K562 (cell line): ENCODE data around the gene PHKB. TPM values are rescaled to one million over a fixed set of nuclear protein-coding genes. Genes with fewer than 3 reads are reported as not detected.

Experiments used
- ATAC-seq: fragments of 200-7000 bp; cut with Tn5 transposase; 3 replicates; pipeline ENCODE4 v1.9.1; 2020; ENCODE audit warnings: moderate library complexity
- BruUV-seq: library from RNA; stranded (reverse); fragments of 400-500 nt; replicated peaks from 2 replicates; lab custom pipeline; 2021; lab: Mats Ljungman, UMichigan
- CTCF ChIA-PET: fragments of 300-600 bp; formaldehyde crosslinking; extraction: SDS; loops from one replicate; lab custom pipeline; 2021; ENCODE audit warnings: low intra/inter-chr PET ratio; lab: Yijun Ruan, JAX
- POLR2A ChIA-PET: fragments of 300-600, 350-650 bp; sonication (Branson Sonifier 250); formaldehyde crosslinking; extraction: SDS; loops from one replicate; lab custom pipeline; 2021; ENCODE audit warnings: antibody characterized with exemption, inconsistent platforms; lab: Yijun Ruan, JAX
- DNase-seq, 4 experiments: peaks; one replicate each; pipeline versions ENCODE4 v3.0.0 to v3.0.0-alpha.2; 2011 to 2018; ENCODE audit warnings: low spot score in 3 of 4, mixed read lengths in 3 of 4; ENCODE audit errors: extremely low read depth in 1 of 4
- FAIRE-seq: peaks from 2 replicates; lab custom pipeline; 2011; peaks lifted over from hg19 to GRCh38; lab: Jason Lieb, UNC
- H2AFZ ChIP-seq: 2 replicates; pipeline ENCODE4 v1.6.0; 2011; ENCODE audit warnings: low read depth, low read length, control low read depth, inconsistent platforms
- H3K27ac ChIP-seq: fragments of 200-600 bp; 3 replicates; pipeline ENCODE4 v1.8.0; 2011; ENCODE audit warnings: low read depth, mild to moderate bottlenecking, control low read depth, inconsistent platforms, low read length, moderate library complexity, mixed read lengths; ENCODE audit errors: extremely low read depth
- H3K27me3 ChIP-seq, 2 experiments: fragments of 300-600 bp in 1 of 2; 2 replicates in 1 of 2; 3 replicates in 1 of 2; pipeline versions ENCODE4 v1.6.0 to v1.8.0; 2011; ENCODE audit warnings: inconsistent platforms in 2 of 2, low read length in 2 of 2, mild to moderate bottlenecking in 1 of 2, mixed read lengths in 1 of 2, moderate library complexity in 1 of 2; ENCODE audit not compliant: control insufficient read depth in 2 of 2, insufficient read depth in 2 of 2
- H3K36me3 ChIP-seq: fragments of 300-600 bp; 3 replicates; pipeline ENCODE4 v1.8.0; 2011; ENCODE audit warnings: mild to moderate bottlenecking, low read length, inconsistent platforms; ENCODE audit not compliant: control insufficient read depth, insufficient read depth
- H3K4me1 ChIP-seq, 2 experiments: fragments of 200-600 bp in 1 of 2; replicated peaks in 1 of 2; 2 replicates in 1 of 2; 3 replicates in 1 of 2; pipeline versions ENCODE4 v1.5.1 to v1.8.0; 2011; ENCODE audit warnings: inconsistent platforms in 2 of 2, low read length in 2 of 2, mild to moderate bottlenecking in 1 of 2, mixed read lengths in 1 of 2, moderate library complexity in 1 of 2; ENCODE audit not compliant: control insufficient read depth in 2 of 2, insufficient read depth in 2 of 2
- H3K4me2 ChIP-seq: 2 replicates; pipeline ENCODE4 v1.6.1; 2011; ENCODE audit warnings: low read length, control low read depth, inconsistent platforms, mixed read lengths; ENCODE audit not compliant: insufficient read depth
- H3K4me3 ChIP-seq: fragments of 200-600 bp; sonication (generic), shearing (Covaris generic); 2 replicates; pipeline ENCODE4 v1.5.1; 2016; ENCODE audit warnings: control low read depth, inconsistent platforms
- H3K79me2 ChIP-seq: fragments of 200-600 bp; 3 replicates; pipeline ENCODE4 v1.8.0; 2011; ENCODE audit warnings: low read length, inconsistent platforms; ENCODE audit not compliant: control insufficient read depth, insufficient read depth
- H3K9ac ChIP-seq, 2 experiments: 2 replicates each; pipeline versions ENCODE4 v1.6.0 to v1.6.1; 2011; ENCODE audit warnings: low read depth in 2 of 2, low read length in 2 of 2, control low read depth in 1 of 2, inconsistent platforms in 1 of 2, mild to moderate bottlenecking in 1 of 2, mixed read lengths in 1 of 2; ENCODE audit not compliant: insufficient read depth in 1 of 2
- H3K9me1 ChIP-seq: one replicate; pipeline ENCODE4 v1.6.0; 2011; ENCODE audit warnings: inconsistent platforms, mild to moderate bottlenecking, low read length, moderate library complexity; ENCODE audit not compliant: control insufficient read depth, insufficient read depth
- H3K9me3 ChIP-seq: replicated peaks from 2 replicates; pipeline ENCODE4 v1.5.1; 2011; ENCODE audit warnings: low read depth, low read length, inconsistent platforms; ENCODE audit not compliant: control insufficient read depth, insufficient read depth
- H4K20me1 ChIP-seq: replicated peaks from 2 replicates; pipeline ENCODE4 v1.6.1; 2011; ENCODE audit warnings: low read length, inconsistent platforms, mixed read lengths; ENCODE audit not compliant: control insufficient read depth, insufficient read depth
- CBX2 ChIP-seq: fragments of 200-600 bp; sonication (generic); IDR thresholded peaks from one replicate; pipeline ENCODE4 v1.6.1; 2012; ENCODE audit warnings: mild to moderate bottlenecking, low read length, inconsistent platforms; ENCODE audit not compliant: insufficient read depth, poor library complexity, severe bottlenecking
- GTF2A2 ChIP-seq: IDR thresholded peaks from 2 replicates; pipeline ENCODE4 v1.6.1; 2016; ENCODE audit warnings: mild to moderate bottlenecking, missing genetic modification characterization, missing compliant biosample characterization
- KHSRP ChIP-seq: fragments of 450-650 bp; IDR thresholded peaks from 2 replicates; pipeline ENCODE4 v1.6.1; 2017
- SMAD1 ChIP-seq: fragments of 150-350 bp; IDR thresholded peaks from 2 replicates; pipeline ENCODE4 v1.6.1; 2014; ENCODE audit warnings: low read length, low read depth; ENCODE audit not compliant: partially characterized antibody
- SMARCB1 ChIP-seq: IDR thresholded peaks from 2 replicates; pipeline ENCODE4 v1.6.1; 2011; ENCODE audit warnings: improper control_type of control experiment, low read depth; ENCODE audit not compliant: insufficient read length
- WGBS: fragments of 100-300 bp; shearing (Covaris generic); methylation state at CpG from one replicate; pipeline ENCODE4 v1.1.6; 2016; ENCODE audit warnings: low coverage, mixed read lengths; ENCODE audit not compliant: insufficient coverage; ENCODE audit errors: missing lambda C conversion rate; 5-methylcytosine and 5-hydroxymethylcytosine counted together
- in situ Hi-C: fragments of 300-500 bp; cut with MboI; formaldehyde crosslinking; loops from 4 replicates; pipeline ENCODE4 v1.15.0; 2018; ENCODE audit warnings: inconsistent platforms, mixed read lengths
- intact Hi-C: fragments of 100-400 bp; cut with micrococcal nuclease; formaldehyde crosslinking; loops from 2 replicates; pipeline ENCODE4 v1.14.2; 2022
- polyA plus RNA-seq, 8 experiments: library from polyadenylated mRNA; depleted of rRNA in 4 of 8; stranded (reverse) in 5 of 8; unstranded in 3 of 8; fragments of >200 nt; fragmentation: Nextera tagmentation in 2 of 8; fragmentation: Illumina TruSeq in 1 of 8; extraction: Ambion mirVana in 2 of 8; extraction: Trizol in 1 of 8; gene quantifications; 2 replicates each; pipeline versions ENCODE4 v1.2.1 to v1.2.3, GENCODE V29; 2011 to 2014; ENCODE audit warnings: inconsistent platforms in 1 of 8, missing spikeins in 1 of 8
- total RNA-seq, 7 experiments: library from RNA; depleted of rRNA in 6 of 7; stranded (reverse); fragments of >200 nt in 6 of 7; fragmentation: Illumina TruSeq in 2 of 7; extraction: Trizol in 2 of 7; gene quantifications; 2 replicates each; pipeline versions ENCODE4 v1.2.1 to v1.2.3, GENCODE V29; 2011 to 2021; ENCODE audit warnings: low replicate concordance in 1 of 7
- TF ChIP-seq, protein P1 (sequence below), 3 experiments: fragments of 200-800 bp in 1 of 3; sonication (Bioruptor generic) in 1 of 3; sonication (generic) in 1 of 3; formaldehyde crosslinking in 1 of 3; IDR thresholded peaks; 2 replicates each; pipeline versions ENCODE4 v1.6.1 to v1.8.0; 2016 to 2022; ENCODE audit warnings: mild to moderate bottlenecking in 2 of 3, missing compliant biosample characterization in 2 of 3, missing genetic modification characterization in 2 of 3, missing genetic modification reagents in 1 of 3
- TF ChIP-seq, protein P2 (sequence below): sonication (generic); formaldehyde crosslinking; IDR thresholded peaks from 2 replicates; pipeline ENCODE4 v1.8.0; 2023; ENCODE audit warnings: mild to moderate bottlenecking, missing genetic modification reagents

The PHKB gene
- total and polyA plus RNA-seq, 9 of the 15 experiments (the other 6 are each of a cell fraction or from before 2014, with no cell fraction given) = 24.7 to 92.3 (median 67.0) TPM

GRCh38 chr16:47734987-47735594 lies 274.0 kb downstream of the PHKB start:
- no peak overlapping the region for H3K9ac ChIP-seq
- no peaks in the 10 kb centered on the region for H3K9me3 ChIP-seq
- no peaks in the 10 kb centered on the region for H3K9me1 ChIP-seq
- H4K20me1 ChIP-seq = no peaks in the 10 kb centered on the region
- no peak overlapping the region for H3K27ac ChIP-seq
- ChIA-PET CTCF (no interaction called here), POLR2A (no interaction called here)
- H3K36me3 ChIP-seq = no peaks in the 10 kb centered on the region
- no TSS peak for BruUV-seq
- peaks cover 2 to 13% of the 10 kb centered on the region in 2 experiments; a peak in 4 of 5 replicates for H3K27me3 ChIP-seq
- no peak overlapping the region for H2AFZ ChIP-seq
- in situ Hi-C loops = no loop called here
- no peak for FAIRE-seq
- no peaks in the 10 kb centered on the region for H3K4me1 ChIP-seq
- no peaks in the 10 kb centered on the region for H3K79me2 ChIP-seq
- no peak overlapping the region for H3K4me3 ChIP-seq
- no peak overlapping the region for H3K4me2 ChIP-seq
- intact Hi-C loops = no loop called here
- no peak for TF ChIP-seq SMAD1
- TF ChIP-seq, protein P1, sequence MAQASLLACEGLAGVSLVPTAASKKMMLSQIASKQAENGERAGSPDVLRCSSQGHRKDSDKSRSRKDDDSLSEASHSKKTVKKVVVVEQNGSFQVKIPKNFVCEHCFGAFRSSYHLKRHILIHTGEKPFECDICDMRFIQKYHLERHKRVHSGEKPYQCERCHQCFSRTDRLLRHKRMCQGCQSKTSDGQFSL (CRISPR knock-in tag; IDR thresholded peaks at IDR 0.05) = no peak
- TF ChIP-seq, protein P1 (tag; IDR thresholded peaks at IDR 0.05) = no peak
- TF ChIP-seq, protein P2, sequence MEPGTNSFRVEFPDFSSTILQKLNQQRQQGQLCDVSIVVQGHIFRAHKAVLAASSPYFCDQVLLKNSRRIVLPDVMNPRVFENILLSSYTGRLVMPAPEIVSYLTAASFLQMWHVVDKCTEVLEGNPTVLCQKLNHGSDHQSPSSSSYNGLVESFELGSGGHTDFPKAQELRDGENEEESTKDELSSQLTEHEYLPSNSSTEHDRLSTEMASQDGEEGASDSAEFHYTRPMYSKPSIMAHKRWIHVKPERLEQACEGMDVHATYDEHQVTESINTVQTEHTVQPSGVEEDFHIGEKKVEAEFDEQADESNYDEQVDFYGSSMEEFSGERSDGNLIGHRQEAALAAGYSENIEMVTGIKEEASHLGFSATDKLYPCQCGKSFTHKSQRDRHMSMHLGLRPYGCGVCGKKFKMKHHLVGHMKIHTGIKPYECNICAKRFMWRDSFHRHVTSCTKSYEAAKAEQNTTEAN (CRISPR knock-in tag) = no peak
- TF ChIP-seq GTF2A2 (tag) = no peak
- no peak for TF ChIP-seq CBX2
- no peak for TF ChIP-seq SMARCB1
- TF ChIP-seq KHSRP = no peak
- TF ChIP-seq, all 486 proteins: peak for 0
- ATAC-seq = no peak
- WGBS = 0% methylated on average over 4 of the region's 4 CpGs
- DNase-seq = no peak
